Loucy (cell line): ENCODE results near the gene NFS1.

Source experiments
- H2AFZ ChIP-seq: fragments of 200-600 bp; sonication (generic); 2 replicates; pipeline ENCODE4 v1.6.0; 2016; ENCODE audit warnings: antibody characterized with exemption, mild to moderate bottlenecking, low read length, moderate library complexity
- H3F3A ChIP-seq: fragments of 200-600 bp; 2 replicates; pipeline ENCODE4 v1.6.0; 2016; ENCODE audit warnings: antibody characterized with exemption, low read depth, mild to moderate bottlenecking
- H3K27me3 ChIP-seq: fragments of 200-600 bp; sonication (generic); 2 replicates; pipeline ENCODE4 v1.6.1; 2014; ENCODE audit warnings: low read length, mild to moderate bottlenecking; ENCODE audit not compliant: insufficient read depth, poor library complexity, severe bottlenecking
- H3K36me3 ChIP-seq: fragments of 200-600 bp; sonication (generic); 2 replicates; pipeline ENCODE4 v1.6.1; 2016; ENCODE audit warnings: low read length; ENCODE audit not compliant: insufficient read depth
- H3K4me1 ChIP-seq: fragments of 200-600 bp; sonication (generic); 2 replicates; pipeline ENCODE4 v1.5.1; 2014; ENCODE audit warnings: low read length, mild to moderate bottlenecking; ENCODE audit not compliant: insufficient read depth, poor library complexity, severe bottlenecking
- H3K4me2 ChIP-seq: fragments of 200-600 bp; sonication (generic); 2 replicates; pipeline ENCODE4 v1.6.0; 2014; ENCODE audit warnings: antibody characterized with exemption, low read length, low read depth, mild to moderate bottlenecking; ENCODE audit not compliant: poor library complexity, severe bottlenecking
- H3K4me3 ChIP-seq: fragments of 200-600 bp; sonication (generic); 2 replicates; pipeline ENCODE4 v1.5.1; 2014; ENCODE audit warnings: low read length, mild to moderate bottlenecking, mixed read lengths; ENCODE audit not compliant: poor library complexity, severe bottlenecking
- H3K79me2 ChIP-seq: fragments of 200-600 bp; sonication (generic); 2 replicates; pipeline ENCODE4 v1.6.1; 2014; ENCODE audit warnings: low read length; ENCODE audit not compliant: insufficient read depth
- H3K9ac ChIP-seq: fragments of 200-600 bp; sonication (generic); 2 replicates; pipeline ENCODE4 v1.6.0; 2014; ENCODE audit warnings: mild to moderate bottlenecking, low read depth, low read length, moderate library complexity; ENCODE audit not compliant: poor library complexity, severe bottlenecking
- H3K9me2 ChIP-seq: fragments of 200-600 bp; sonication (generic); replicated peaks from 2 replicates; pipeline ENCODE4 v1.6.1; 2016; ENCODE audit warnings: low read depth, low read length, mixed read lengths
- H3K9me3 ChIP-seq: fragments of 200-600 bp; sonication (generic); 2 replicates; pipeline ENCODE4 v1.6.1; 2014; ENCODE audit warnings: mild to moderate bottlenecking, antibody characterized with exemption, low read length, low read depth; ENCODE audit not compliant: insufficient read depth
- H4K20me1 ChIP-seq: fragments of 200-600 bp; sonication (generic); 2 replicates; pipeline ENCODE4 v1.6.0; 2014; ENCODE audit warnings: antibody characterized with exemption, low read length, mild to moderate bottlenecking; ENCODE audit not compliant: insufficient read depth, poor library complexity, severe bottlenecking
- CTCF ChIP-seq: fragments of 200-600 bp; sonication (generic); conservative IDR thresholded peaks from 2 replicates; pipeline ENCODE4 v1.5.1; 2014; ENCODE audit warnings: mild to moderate bottlenecking, antibody characterized with exemption, low read length
- EZH2phosphoT487 ChIP-seq: fragments of 200-600 bp; IDR thresholded peaks from 2 replicates; pipeline ENCODE4 v1.6.1; 2018; ENCODE audit warnings: antibody characterized with exemption, mild to moderate bottlenecking, moderate library complexity, borderline replicate concordance

NFS1 gene

GRCh38 chr20:35653430-35653734 lies 45.8 kb downstream of the NFS1 start:
- peaks cover 100% of the 10 kb centered on the region for H4K20me1 ChIP-seq
- no peak overlapping the region for H3K4me3 ChIP-seq
- no peaks in the 10 kb centered on the region for H3K9me2 ChIP-seq
- peaks cover 100% of the 10 kb centered on the region for H3K79me2 ChIP-seq
- no peaks in the 10 kb centered on the region for H3F3A ChIP-seq
- no peak overlapping the region for H2AFZ ChIP-seq
- no peaks in the 10 kb centered on the region for H3K27me3 ChIP-seq
- H3K4me1 ChIP-seq: peaks cover 24% of the 10 kb centered on the region
- H3K9me3 ChIP-seq: no peaks in the 10 kb centered on the region
- no peak overlapping the region for H3K4me2 ChIP-seq
- peaks cover 48% of the 10 kb centered on the region for H3K36me3 ChIP-seq
- H3K9ac ChIP-seq: no peak overlapping the region
- TF ChIP-seq EZH2phosphoT487: no peak
- TF ChIP-seq CTCF: no peak

- H2AFZ ChIP-seq: no peak overlapping the region
- H3K4me2 ChIP-seq: no peak overlapping the region
- peaks cover 24% of the 10 kb centered on the region for H3K4me1 ChIP-seq
- no peak for TF ChIP-seq EZH2phosphoT487
- no peak for TF ChIP-seq CTCF
- H3K9me3 ChIP-seq: no peaks in the 10 kb centered on the region
- H4K20me1 ChIP-seq: peaks cover 100% of the 10 kb centered on the region
- no peaks in the 10 kb centered on the region for H3K27me3 ChIP-seq
- H3K9me2 ChIP-seq: no peaks in the 10 kb centered on the region
- no peak overlapping the region for H3K4me3 ChIP-seq
- peaks cover 51% of the 10 kb centered on the region for H3K36me3 ChIP-seq
- H3F3A ChIP-seq: no peaks in the 10 kb centered on the region
- H3K79me2 ChIP-seq: peaks cover 100% of the 10 kb centered on the region
- no peak overlapping the region for H3K9ac ChIP-seq
Measured at GRCh38 chr20:35652641-35653429, 46.3 kb downstream of the NFS1 start.

GRCh38 chr20:35651958-35652357 lies 47.2 kb downstream of the NFS1 start:
- Histone ChIP-seq H2AFZ (no peak overlapping the region), H3K9me2 (no peaks in the 10 kb centered on the region), H3K36me3 (peaks cover 51% of the 10 kb centered on the region), H3K27me3 (no peaks in the 10 kb centered on the region), H3K79me2 (peaks cover 100% of the 10 kb centered on the region), H3K4me1 (peaks cover 17% of the 10 kb centered on the region), H3K9me3 (no peaks in the 10 kb centered on the region), H3K4me2 (no peak overlapping the region), H4K20me1 (peaks cover 92% of the 10 kb centered on the region), H3K9ac (no peak overlapping the region), H3K4me3 (no peak overlapping the region), H3F3A (no peaks in the 10 kb centered on the region)
- TF ChIP-seq EZH2phosphoT487: no peak
- no peak for TF ChIP-seq CTCF
